ENCODE results near the gene EEF1A2. TPM values are rescaled to one million over a fixed set of nuclear protein-coding genes. Genes with fewer than 3 reads are reported as not detected.

Gene EEF1A2
- total RNA-seq (under 1 TPM; 0.47 to 0.99 TPM), total RNA-seq (4.0 to 5.7 reads per million in 2 donors)

GRCh38 chr20:63498960-63499337, at the start of gene EEF1A2:
Gene EEF1A2, minus strand, starts transcription at chr20:63499083. Its CDS starts 1,320 bp downstream, at chr20:63497763.
- Mint-ChIP-seq H3K27me3 (peaks cover 13% of the 10 kb centered on the region), H3K4me3 (peak within 1 kb of the TSS; percentile 75), H3K4me1 (peaks cover 2% of the 10 kb centered on the region), H3K27ac (no peak within 1 kb of the TSS), H3K36me3 (ENCODE audit: low read depth) (no peaks in the 10 kb centered on the region)
- DNase-seq, result peak; percentile 40 to 65 (median 63)
- ATAC-seq, result peak; percentile 82
- no peaks in the 10 kb centered on the region for H3K9me3 ChIP-seq (ENCODE audit: control insufficient read depth, low read length, poor library complexity, severe bottlenecking)

- H3K9me3 ChIP-seq (ENCODE audit: control insufficient read depth, low read length, poor library complexity, severe bottlenecking), result no peaks in the 10 kb centered on the region
- peaks cover 17% of the 10 kb centered on the region for H3K4me1 Mint-ChIP-seq
- H3K27ac Mint-ChIP-seq, result no peak overlapping the region
- no peak for DNase-seq
- no peaks in the 10 kb centered on the region for H3K36me3 Mint-ChIP-seq (ENCODE audit: low read depth)
- H3K4me3 Mint-ChIP-seq, result no peak overlapping the region
- no peaks in the 10 kb centered on the region for H3K27me3 Mint-ChIP-seq
- ATAC-seq, result no peak
Observed at GRCh38 chr20:63548542-63548941, 49.7 kb upstream of the EEF1A2 start.

- Mint-ChIP-seq H3K27me3 (no peaks in the 10 kb centered on the region), H3K4me3 (no peak within 1 kb of the TSS), H3K27ac (no peak within 1 kb of the TSS), H3K4me1 (peaks cover 17% of the 10 kb centered on the region), H3K36me3 (ENCODE audit: low read depth) (no peaks in the 10 kb centered on the region)
- DNase-seq (no peak), ATAC-seq (no peak)
- no peaks in the 10 kb centered on the region for H3K9me3 ChIP-seq (ENCODE audit: control insufficient read depth, low read length, poor library complexity, severe bottlenecking)
Observed at GRCh38 chr20:63547725-63548480, 49.0 kb upstream of the EEF1A2 start, which contains the start of gene SRMS. Gene SRMS, minus strand, starts transcription at chr20:63547749. Its CDS starts 286 bp downstream, at chr20:63547463.

- no peak for DNase-seq
- H3K9me3 ChIP-seq (ENCODE audit: control insufficient read depth, low read length, poor library complexity, severe bottlenecking), result no peaks in the 10 kb centered on the region
- H3K36me3 Mint-ChIP-seq (ENCODE audit: low read depth), result no peaks in the 10 kb centered on the region
Observed at GRCh38 chr20:63546956-63547724, 48.3 kb upstream of the EEF1A2 start.

GRCh38 chr20:63546256-63546955, 47.5 kb upstream of the EEF1A2 start:
- Mint-ChIP-seq H3K27me3 (no peaks in the 10 kb centered on the region), H3K4me3 (no peak overlapping the region), H3K36me3 (ENCODE audit: low read depth) (no peaks in the 10 kb centered on the region), H3K4me1 (peaks cover 11% of the 10 kb centered on the region), H3K27ac (no peak overlapping the region)
- no peaks in the 10 kb centered on the region for H3K9me3 ChIP-seq (ENCODE audit: control insufficient read depth, low read length, poor library complexity, severe bottlenecking)
- DNase-seq (no peak), ATAC-seq (no peak)

More at GRCh38 chr20:63546956-63547724, 48.3 kb upstream of the EEF1A2 start:
- H3K4me3 Mint-ChIP-seq, result no peak overlapping the region
- no peak overlapping the region for H3K27ac Mint-ChIP-seq
- H3K27me3 Mint-ChIP-seq, result no peaks in the 10 kb centered on the region
- ATAC-seq, result no peak
- peaks cover 12% of the 10 kb centered on the region for H3K4me1 Mint-ChIP-seq

- no peaks in the 10 kb centered on the region for H3K27me3 Mint-ChIP-seq
- H3K36me3 Mint-ChIP-seq (ENCODE audit: low read depth), result no peaks in the 10 kb centered on the region
- H3K4me1 Mint-ChIP-seq, result peaks cover 9% of the 10 kb centered on the region
- no peak for DNase-seq
- H3K27ac Mint-ChIP-seq, result no peak overlapping the region
- ATAC-seq, result peak; percentile 59
- no peak overlapping the region for H3K4me3 Mint-ChIP-seq
- H3K9me3 ChIP-seq (ENCODE audit: control insufficient read depth, low read length, poor library complexity, severe bottlenecking), result no peaks in the 10 kb centered on the region
Observed at GRCh38 chr20:63545814-63546213, 46.9 kb upstream of the EEF1A2 start.

- no peaks in the 10 kb centered on the region for H3K36me3 Mint-ChIP-seq (ENCODE audit: low read depth)
- ATAC-seq (no peak), DNase-seq (no peak)
- H3K4me1 Mint-ChIP-seq, result peaks cover 9% of the 10 kb centered on the region
- no peak overlapping the region for H3K4me3 Mint-ChIP-seq
- H3K9me3 ChIP-seq (ENCODE audit: control insufficient read depth, low read length, poor library complexity, severe bottlenecking), result no peaks in the 10 kb centered on the region
- H3K27ac Mint-ChIP-seq, result no peak overlapping the region
- H3K27me3 Mint-ChIP-seq, result no peaks in the 10 kb centered on the region
Observed at GRCh38 chr20:63544958-63545516, 46.2 kb upstream of the EEF1A2 start.

- no peak for DNase-seq
- H3K9me3 ChIP-seq (ENCODE audit: control insufficient read depth, low read length, poor library complexity, severe bottlenecking), result no peaks in the 10 kb centered on the region
- no peaks in the 10 kb centered on the region for H3K27me3 Mint-ChIP-seq
- H3K4me1 Mint-ChIP-seq, result peaks cover 9% of the 10 kb centered on the region
- no peak for ATAC-seq
- H3K4me3 Mint-ChIP-seq, result no peak overlapping the region
- no peaks in the 10 kb centered on the region for H3K36me3 Mint-ChIP-seq (ENCODE audit: low read depth)
- H3K27ac Mint-ChIP-seq, result no peak overlapping the region
Observed at GRCh38 chr20:63544241-63544957, 45.5 kb upstream of the EEF1A2 start.

- Mint-ChIP-seq H3K27me3 (no peaks in the 10 kb centered on the region), H3K27ac (no peak overlapping the region), H3K4me3 (no peak overlapping the region), H3K36me3 (ENCODE audit: low read depth) (no peaks in the 10 kb centered on the region), H3K4me1 (peaks cover 9% of the 10 kb centered on the region)
- DNase-seq, result no peak
- no peak for ATAC-seq
- H3K9me3 ChIP-seq (ENCODE audit: control insufficient read depth, low read length, poor library complexity, severe bottlenecking), result no peaks in the 10 kb centered on the region
Observed at GRCh38 chr20:63543733-63544132, 44.9 kb upstream of the EEF1A2 start.

GRCh38 chr20:63543131-63543530, 44.2 kb upstream of the EEF1A2 start:
- DNase-seq (no peak), ATAC-seq (no peak)
- no peaks in the 10 kb centered on the region for H3K27me3 Mint-ChIP-seq
- H3K4me1 Mint-ChIP-seq, result peaks cover 9% of the 10 kb centered on the region
- H3K9me3 ChIP-seq (ENCODE audit: control insufficient read depth, low read length, poor library complexity, severe bottlenecking), result no peaks in the 10 kb centered on the region
- no peak overlapping the region for H3K4me3 Mint-ChIP-seq
- H3K27ac Mint-ChIP-seq, result no peak overlapping the region
- no peaks in the 10 kb centered on the region for H3K36me3 Mint-ChIP-seq (ENCODE audit: low read depth)

GRCh38 chr20:63542696-63543095, 43.8 kb upstream of the EEF1A2 start:
- H3K27ac Mint-ChIP-seq, result no peak overlapping the region
- H3K36me3 Mint-ChIP-seq (ENCODE audit: low read depth), result no peaks in the 10 kb centered on the region
- no peak for DNase-seq
- no peaks in the 10 kb centered on the region for H3K9me3 ChIP-seq (ENCODE audit: control insufficient read depth, low read length, poor library complexity, severe bottlenecking)
- H3K27me3 Mint-ChIP-seq, result no peaks in the 10 kb centered on the region
- H3K4me1 Mint-ChIP-seq, result peaks cover 10% of the 10 kb centered on the region
- no peak overlapping the region for H3K4me3 Mint-ChIP-seq
- no peak for ATAC-seq

- ATAC-seq (no peak), DNase-seq (no peak)
- H3K36me3 Mint-ChIP-seq (ENCODE audit: low read depth), result no peaks in the 10 kb centered on the region
- H3K4me1 Mint-ChIP-seq, result peaks cover 12% of the 10 kb centered on the region
- H3K27ac Mint-ChIP-seq, result no peak overlapping the region
- no peaks in the 10 kb centered on the region for H3K27me3 Mint-ChIP-seq
- H3K9me3 ChIP-seq (ENCODE audit: control insufficient read depth, low read length, poor library complexity, severe bottlenecking), result no peaks in the 10 kb centered on the region
- H3K4me3 Mint-ChIP-seq, result no peak overlapping the region
Observed at GRCh38 chr20:63542031-63542559, 43.2 kb upstream of the EEF1A2 start.
